Skin epidermis (tissue), 12 donors: ENCODE results near the gene CGB3.
"Not testable (repeated sequence)": the region's sequence is repeated elsewhere in the genome, so short reads cannot be mapped to it uniquely, and the experiment has no call there.

ENCODE experiments used
- H3K27ac ChIP-seq, 21 experiments: fragments of 200-600 bp; sonication (generic) in 11 of 21; one replicate each; pipeline ENCODE4 v1.5.0; 2020; ENCODE audit warnings: mild to moderate bottlenecking in 3 of 21, inconsistent platforms in 2 of 21, moderate library complexity in 2 of 21
- H3K4me3 ChIP-seq, 7 experiments: fragments of 200-600 bp; sonication (generic) in 2 of 7; one replicate each; pipeline ENCODE4 v1.5.0; 2020; ENCODE audit warnings: inconsistent platforms in 2 of 7, mild to moderate bottlenecking in 2 of 7, moderate library complexity in 1 of 7

The CGB3 gene

DNA sequence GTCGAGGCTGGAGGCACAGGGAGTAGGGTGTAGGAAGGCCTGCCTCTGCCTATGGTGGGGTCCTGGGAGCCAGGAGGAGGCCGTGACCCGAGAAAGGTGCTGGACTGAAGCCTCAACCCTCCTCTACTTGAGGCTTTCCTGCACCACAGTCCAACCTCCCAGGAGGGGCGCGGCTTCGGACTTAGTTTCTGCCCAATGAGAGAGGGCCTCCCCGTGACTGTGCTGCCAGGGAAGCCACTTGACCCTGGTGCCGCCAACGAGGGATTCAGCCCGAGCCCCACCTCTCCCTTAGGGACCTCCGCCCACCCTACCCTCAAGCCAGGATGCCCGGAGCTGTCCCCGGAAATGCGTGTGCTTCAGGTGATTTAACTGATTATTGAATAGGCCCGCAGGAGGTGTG is at the start of gene CGB3:
TSS of gene CGB3 (minus strand) at position 101 of the 400 bp plus-strand sequence. CDS start 362 bp downstream, outside the sequence.
- not testable (repeated sequence) for H3K27ac ChIP-seq, H3K4me3 ChIP-seq

DNA sequence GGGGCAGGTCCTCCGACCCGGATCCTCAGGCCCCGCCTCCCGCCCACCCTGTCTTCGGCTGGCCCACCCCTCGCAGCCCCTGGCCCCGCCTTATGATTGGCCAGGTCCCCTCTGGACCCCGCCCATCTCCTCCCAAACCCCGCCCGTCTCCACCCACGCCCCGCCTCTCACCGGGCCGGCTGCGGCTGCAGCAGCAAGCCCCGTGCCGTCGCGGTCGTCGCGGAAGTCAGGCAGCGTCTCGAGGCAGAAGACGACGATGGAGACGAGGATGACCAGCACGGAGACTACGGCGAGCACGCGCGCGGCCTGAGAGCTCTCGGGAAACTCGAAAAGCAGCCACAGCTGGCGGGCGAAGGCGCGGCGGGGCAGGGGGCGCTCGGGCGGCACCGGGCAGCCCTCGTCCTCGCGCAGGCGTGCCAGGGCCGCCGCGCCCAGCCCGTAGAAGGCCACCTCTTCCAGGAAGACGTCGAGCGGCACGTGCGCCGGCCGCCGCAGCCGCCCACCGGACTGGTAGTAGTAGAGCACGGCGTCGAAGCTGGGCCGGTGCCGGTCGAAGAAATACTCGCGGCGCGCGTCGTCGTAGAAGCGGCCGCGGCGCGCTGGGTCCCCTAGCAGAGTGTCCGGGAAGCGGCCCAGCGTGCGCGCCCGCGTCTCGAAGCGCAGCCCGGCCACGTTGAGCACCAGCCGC is 47.9 kb upstream of the CGB3 start:
- Histone ChIP-seq H3K27ac (peak overlapping the region in 1 of 21 experiments; percentile 13), H3K4me3 (no peak overlapping the region)

DNA sequence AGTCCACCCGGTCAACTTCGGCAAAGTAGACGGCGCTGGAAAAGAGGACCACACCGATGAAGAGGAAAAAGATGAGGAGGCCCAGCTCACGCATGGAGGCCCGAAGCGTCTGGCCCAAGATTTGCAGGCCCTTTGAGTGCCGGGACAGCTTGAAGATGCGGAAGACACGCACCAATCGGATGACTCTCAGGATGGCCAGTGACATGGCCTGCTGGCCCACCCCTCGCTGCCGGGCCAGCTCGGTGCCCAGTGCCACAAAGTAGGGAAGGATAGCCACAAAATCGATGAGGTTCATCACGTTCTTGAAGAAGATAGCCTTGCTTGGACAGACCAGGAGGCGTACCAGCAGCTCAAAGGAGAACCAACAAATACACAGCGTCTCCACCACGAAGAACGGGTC is 46.3 kb upstream of the CGB3 start:
- H3K27ac ChIP-seq: no peak overlapping the region
- H3K4me3 ChIP-seq: no peak overlapping the region

GRCh38 chr19:49069026-49069425 is 44.9 kb upstream of the CGB3 start:
- no peak overlapping the region for H3K4me3 ChIP-seq

DNA sequence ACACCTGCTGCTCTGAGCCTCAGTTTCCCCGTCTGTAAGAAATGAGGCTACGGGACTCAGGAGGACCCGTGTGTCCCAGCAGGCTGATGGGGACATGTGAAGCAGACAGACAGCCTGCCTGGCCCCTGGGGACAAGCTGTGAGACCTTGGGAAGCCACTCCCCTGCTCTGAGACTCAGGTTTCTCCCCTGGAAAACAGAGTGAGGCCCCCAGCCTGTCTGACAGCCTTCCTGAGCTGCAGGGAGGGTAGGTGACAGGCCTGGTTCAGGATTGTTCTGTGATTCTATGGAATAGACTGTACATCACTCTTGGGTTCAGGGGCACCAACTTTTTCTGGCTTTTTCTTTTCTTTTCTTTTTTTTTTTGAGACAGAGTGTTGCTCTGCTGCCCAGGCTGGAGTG is 43.4 kb upstream of the CGB3 start:
- Histone ChIP-seq H3K4me3 (no peak overlapping the region), H3K27ac (no peak overlapping the region)

More at GRCh38 chr19:49069026-49069425, 44.9 kb upstream of the CGB3 start:
- no peak overlapping the region for H3K27ac ChIP-seq

GRCh38 chr19:49065905-49066512 is 41.9 kb upstream of the CGB3 start:
- no peak overlapping the region for H3K27ac ChIP-seq
- no peak overlapping the region for H3K4me3 ChIP-seq

GRCh38 chr19:49064768-49065611 is 40.9 kb upstream of the CGB3 start, which contains the start of gene NTF4:
NTF4 (minus strand) TSS chr19:49064818; CDS start chr19:49061997, 2,821 bp downstream.
- Histone ChIP-seq H3K4me3 (peak within 1 kb of the TSS; percentile 11 to 43 (median 28)), H3K27ac (peak within 1 kb of the TSS in 18 of 21 experiments; percentile 2 to 88 (median 58))

DNA sequence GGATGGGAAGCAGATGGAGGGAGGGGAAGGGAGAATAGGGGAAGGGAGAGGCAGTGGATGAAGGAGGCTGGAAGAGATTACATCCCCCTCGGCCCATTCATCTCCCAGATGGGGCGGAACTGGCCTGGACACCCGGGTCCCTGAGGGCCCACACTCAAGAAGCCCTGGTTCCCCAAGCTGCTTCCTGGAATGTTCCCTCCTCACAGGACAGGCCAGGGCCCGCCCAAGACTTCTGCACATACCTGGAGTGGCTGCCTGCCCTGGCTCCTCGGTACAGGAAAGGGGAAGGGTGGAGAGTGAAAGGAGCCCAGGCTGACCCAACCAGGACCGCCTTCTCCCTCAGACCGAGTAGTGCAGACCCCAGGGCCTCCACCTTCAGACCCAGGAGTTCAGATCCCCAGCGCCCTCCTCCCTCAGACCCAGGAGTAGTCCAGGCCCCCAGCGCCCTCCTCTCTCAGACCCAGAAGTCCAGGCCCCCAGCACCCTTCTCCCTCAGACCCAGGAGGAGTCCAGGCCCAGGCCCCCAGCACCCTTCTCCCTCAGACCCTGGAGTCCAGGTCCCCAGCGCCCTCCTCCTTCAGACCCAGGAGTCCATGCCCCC is 40.0 kb upstream of the CGB3 start:
- H3K4me3 ChIP-seq: peak overlapping the region in 6 of 7 experiments; percentile 11 to 43 (median 33)
- H3K27ac ChIP-seq: peak overlapping the region in 18 of 21 experiments; percentile 2 to 88 (median 58)

- Histone ChIP-seq H3K27ac (no peak overlapping the region), H3K4me3 (no peak overlapping the region)
Observed at GRCh38 chr19:49061445-49061844, 37.3 kb upstream of the CGB3 start.

- no peak overlapping the region for H3K27ac ChIP-seq
- no peak overlapping the region for H3K4me3 ChIP-seq
Observed at GRCh38 chr19:49061000-49061399, 36.9 kb upstream of the CGB3 start.

GRCh38 chr19:49059053-49059452 is 34.9 kb upstream of the CGB3 start:
- no peak overlapping the region for H3K4me3 ChIP-seq
- H3K27ac ChIP-seq: no peak overlapping the region

- H3K27ac ChIP-seq: no peak overlapping the region
- H3K4me3 ChIP-seq: no peak overlapping the region
Observed at GRCh38 chr19:49058562-49058961, 34.4 kb upstream of the CGB3 start.

DNA sequence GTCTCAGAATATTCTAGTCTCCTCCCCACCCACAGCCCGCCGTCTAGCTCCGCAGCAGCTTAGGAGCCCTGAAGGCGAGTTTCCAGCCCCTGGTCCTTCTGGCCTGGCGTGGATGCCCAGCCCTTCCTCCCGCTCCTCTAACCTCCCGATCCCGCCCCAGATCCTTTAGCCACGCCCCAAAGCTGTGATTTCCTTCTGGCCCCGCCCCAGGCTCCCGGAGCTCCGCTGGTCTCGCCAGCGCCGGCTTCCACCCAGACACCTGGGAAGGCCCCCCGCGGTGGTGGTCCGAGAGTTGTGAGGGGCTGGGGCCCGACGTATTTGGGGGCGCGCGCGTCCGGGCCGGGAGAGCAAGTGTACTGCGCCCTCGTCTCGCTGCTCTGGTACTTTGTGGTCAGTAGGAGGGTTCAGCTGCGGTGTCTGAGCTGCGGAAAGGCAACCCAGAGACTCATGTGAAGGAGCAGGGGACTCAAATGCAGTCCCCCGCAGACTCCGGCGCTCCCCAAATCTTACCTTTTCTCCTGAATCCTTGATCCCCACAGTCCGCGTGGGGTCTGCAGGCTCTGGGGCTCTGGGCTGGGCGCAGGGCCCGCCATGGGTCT is 33.6 kb upstream of the CGB3 start, which contains the start of gene CGB7:
TSS of gene CGB7 (minus strand) at position 114 of the 599 bp plus-strand sequence. CDS start 2,374 bp downstream, outside the sequence.
- H3K27ac ChIP-seq: peak within 1 kb of the TSS in 2 of 21 experiments; percentile 35 to 53

DNA sequence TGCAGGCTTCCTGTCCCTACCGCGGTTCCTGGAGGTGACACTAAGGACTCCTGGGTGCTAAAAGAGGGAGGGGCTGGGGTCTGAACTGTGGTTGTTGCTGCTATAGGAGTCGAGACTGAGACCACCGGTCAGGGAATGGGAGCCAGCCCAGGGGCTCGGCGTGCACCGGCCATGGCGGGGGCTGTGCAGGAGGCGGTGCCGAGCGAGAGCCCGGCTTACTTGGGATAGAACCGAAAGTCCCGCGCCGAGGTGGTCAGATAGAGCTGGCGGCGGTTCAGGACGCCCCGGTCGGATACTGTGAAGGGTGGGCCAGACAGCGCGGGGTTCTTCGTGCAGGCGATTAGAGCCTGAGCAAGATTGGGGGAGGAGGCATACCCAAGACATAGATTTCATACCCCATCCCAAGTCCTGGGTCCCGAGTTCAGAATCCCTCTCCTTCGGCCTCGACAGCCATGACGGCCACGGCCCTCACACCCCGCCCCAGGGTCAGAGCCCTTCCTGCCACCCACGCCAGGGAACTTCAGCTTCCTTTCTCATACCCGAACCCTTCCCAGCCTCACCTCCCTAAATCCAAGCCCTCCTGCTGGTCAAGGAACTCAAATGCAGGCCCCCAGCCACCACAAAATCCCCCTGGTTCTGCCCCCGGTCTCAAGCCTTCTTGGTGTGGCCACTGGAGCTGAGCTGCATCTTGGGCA is 32.9 kb upstream of the CGB3 start:
- Histone ChIP-seq H3K4me3 (peak overlapping the region; percentile 32 to 50 (median 37)), H3K27ac (peak overlapping the region in 2 of 21 experiments; percentile 35 to 53)

More for the DNA sequence above, 33.6 kb upstream of the CGB3 start, which contains the start of gene CGB7:
- H3K4me3 ChIP-seq: peak within 1 kb of the TSS; percentile 32 to 50 (median 37)

GRCh38 chr19:49056101-49056901 is 32.2 kb upstream of the CGB3 start:
- peak overlapping the region in 2 of 21 experiments; percentile 35 to 53 for H3K27ac ChIP-seq
- peak overlapping the region; percentile 32 to 50 (median 37) for H3K4me3 ChIP-seq

GRCh38 chr19:49050376-49051033 is 26.4 kb upstream of the CGB3 start:
- H3K4me3 ChIP-seq, H3K27ac ChIP-seq: not testable (repeated sequence)

GRCh38 chr19:49049834-49050233 is 25.7 kb upstream of the CGB3 start:
- H3K4me3 ChIP-seq, H3K27ac ChIP-seq: not testable (repeated sequence)
